H1 (cell line): ENCODE measurements around the gene UFD1. TPM values are rescaled to one million over a fixed set of nuclear protein-coding genes. Genes with fewer than 3 reads are reported as not detected.

Experiments
- ASH2L ChIP-seq: fragments of 200-600, 300-600 bp; sonication (generic); IDR thresholded peaks from one replicate; pipeline ENCODE4 v1.7.1; 2017; ENCODE audit warnings: low read length
- CBX8 ChIP-seq: fragments of 300-800, 300-1000 bp; sonication (generic); IDR thresholded peaks from 2 replicates; pipeline ENCODE4 v1.7.1; 2016; ENCODE audit warnings: low read depth, low read length, borderline replicate concordance
- CREB1 ChIP-seq: IDR thresholded peaks from 2 replicates; pipeline ENCODE4 v1.6.1; 2012; ENCODE audit warnings: inconsistent platforms
- KDM5A ChIP-seq: fragments of 200-600 bp; IDR thresholded peaks from 2 replicates; pipeline ENCODE4 v1.7.1; 2012; ENCODE audit warnings: mild to moderate bottlenecking, low read length, inconsistent platforms, mixed read lengths
- SIX5 ChIP-seq: IDR thresholded peaks from 2 replicates; pipeline ENCODE4 v1.6.1; 2011; ENCODE audit warnings: mild to moderate bottlenecking, low read depth, low read length
- SP4 ChIP-seq: IDR thresholded peaks from 2 replicates; pipeline ENCODE4 v1.6.1; 2012; ENCODE audit warnings: low read length, inconsistent platforms
- polyA plus RNA-seq, 7 experiments: library from polyadenylated mRNA; depleted of rRNA in 3 of 7; stranded (reverse) in 5 of 7; unstranded in 2 of 7; fragments of >200 nt in 5 of 7; fragments of 200-250 nt in 2 of 7; gene quantifications; 1 replicate in 5 of 7; 2 replicates in 1 of 7; 4 replicates in 1 of 7; pipeline versions ENCODE4 v1.2.1 to v1.2.3, GENCODE V29; 2011 to 2013; ENCODE audit warnings: missing spikeins in 2 of 7, mixed read lengths in 2 of 7
- total RNA-seq: library from RNA; stranded (reverse); fragmentation: NEBNext Ultra II Directional; extraction: Animal tissue kit (Norgen Biotek cat#: 25700); gene quantifications from 2 replicates; pipeline ENCODE4 v1.2.1, GENCODE V29; 2021
- TF ChIP-seq, protein P1 (sequence below): fragments of 300-600 bp; sonication (generic); IDR thresholded peaks from 2 replicates; pipeline ENCODE4 v1.7.1; 2012; ENCODE audit warnings: low read length, moderate library complexity, mild to moderate bottlenecking, inconsistent platforms; ENCODE audit not compliant: insufficient replicate concordance

Gene UFD1
- total and polyA plus RNA-seq, 2 of the 8 experiments (the other 6 are each of a cell fraction or from before 2014, with no cell fraction given): 74.6 to 116 TPM

DNA sequence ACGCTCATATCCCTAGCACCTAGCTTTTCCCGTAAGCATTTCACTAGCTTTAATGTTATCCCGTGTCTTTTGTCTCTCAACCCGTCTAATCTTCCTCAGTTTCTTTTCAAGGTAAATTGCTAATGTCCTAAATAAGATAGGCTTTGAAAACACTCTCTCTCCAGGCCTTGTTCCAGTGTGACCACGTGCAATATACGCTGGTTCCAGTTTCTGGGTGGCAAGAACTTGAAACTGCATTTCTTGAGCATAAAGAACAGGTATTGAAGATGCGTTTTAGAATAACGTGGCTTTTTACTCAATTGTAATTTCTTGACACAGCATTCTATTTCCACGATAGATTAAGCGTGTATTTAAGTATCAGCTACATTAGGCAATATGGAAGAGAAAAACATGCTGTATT, 1.8 kb upstream of the UFD1 start (continued):
- TF ChIP-seq, protein P1, sequence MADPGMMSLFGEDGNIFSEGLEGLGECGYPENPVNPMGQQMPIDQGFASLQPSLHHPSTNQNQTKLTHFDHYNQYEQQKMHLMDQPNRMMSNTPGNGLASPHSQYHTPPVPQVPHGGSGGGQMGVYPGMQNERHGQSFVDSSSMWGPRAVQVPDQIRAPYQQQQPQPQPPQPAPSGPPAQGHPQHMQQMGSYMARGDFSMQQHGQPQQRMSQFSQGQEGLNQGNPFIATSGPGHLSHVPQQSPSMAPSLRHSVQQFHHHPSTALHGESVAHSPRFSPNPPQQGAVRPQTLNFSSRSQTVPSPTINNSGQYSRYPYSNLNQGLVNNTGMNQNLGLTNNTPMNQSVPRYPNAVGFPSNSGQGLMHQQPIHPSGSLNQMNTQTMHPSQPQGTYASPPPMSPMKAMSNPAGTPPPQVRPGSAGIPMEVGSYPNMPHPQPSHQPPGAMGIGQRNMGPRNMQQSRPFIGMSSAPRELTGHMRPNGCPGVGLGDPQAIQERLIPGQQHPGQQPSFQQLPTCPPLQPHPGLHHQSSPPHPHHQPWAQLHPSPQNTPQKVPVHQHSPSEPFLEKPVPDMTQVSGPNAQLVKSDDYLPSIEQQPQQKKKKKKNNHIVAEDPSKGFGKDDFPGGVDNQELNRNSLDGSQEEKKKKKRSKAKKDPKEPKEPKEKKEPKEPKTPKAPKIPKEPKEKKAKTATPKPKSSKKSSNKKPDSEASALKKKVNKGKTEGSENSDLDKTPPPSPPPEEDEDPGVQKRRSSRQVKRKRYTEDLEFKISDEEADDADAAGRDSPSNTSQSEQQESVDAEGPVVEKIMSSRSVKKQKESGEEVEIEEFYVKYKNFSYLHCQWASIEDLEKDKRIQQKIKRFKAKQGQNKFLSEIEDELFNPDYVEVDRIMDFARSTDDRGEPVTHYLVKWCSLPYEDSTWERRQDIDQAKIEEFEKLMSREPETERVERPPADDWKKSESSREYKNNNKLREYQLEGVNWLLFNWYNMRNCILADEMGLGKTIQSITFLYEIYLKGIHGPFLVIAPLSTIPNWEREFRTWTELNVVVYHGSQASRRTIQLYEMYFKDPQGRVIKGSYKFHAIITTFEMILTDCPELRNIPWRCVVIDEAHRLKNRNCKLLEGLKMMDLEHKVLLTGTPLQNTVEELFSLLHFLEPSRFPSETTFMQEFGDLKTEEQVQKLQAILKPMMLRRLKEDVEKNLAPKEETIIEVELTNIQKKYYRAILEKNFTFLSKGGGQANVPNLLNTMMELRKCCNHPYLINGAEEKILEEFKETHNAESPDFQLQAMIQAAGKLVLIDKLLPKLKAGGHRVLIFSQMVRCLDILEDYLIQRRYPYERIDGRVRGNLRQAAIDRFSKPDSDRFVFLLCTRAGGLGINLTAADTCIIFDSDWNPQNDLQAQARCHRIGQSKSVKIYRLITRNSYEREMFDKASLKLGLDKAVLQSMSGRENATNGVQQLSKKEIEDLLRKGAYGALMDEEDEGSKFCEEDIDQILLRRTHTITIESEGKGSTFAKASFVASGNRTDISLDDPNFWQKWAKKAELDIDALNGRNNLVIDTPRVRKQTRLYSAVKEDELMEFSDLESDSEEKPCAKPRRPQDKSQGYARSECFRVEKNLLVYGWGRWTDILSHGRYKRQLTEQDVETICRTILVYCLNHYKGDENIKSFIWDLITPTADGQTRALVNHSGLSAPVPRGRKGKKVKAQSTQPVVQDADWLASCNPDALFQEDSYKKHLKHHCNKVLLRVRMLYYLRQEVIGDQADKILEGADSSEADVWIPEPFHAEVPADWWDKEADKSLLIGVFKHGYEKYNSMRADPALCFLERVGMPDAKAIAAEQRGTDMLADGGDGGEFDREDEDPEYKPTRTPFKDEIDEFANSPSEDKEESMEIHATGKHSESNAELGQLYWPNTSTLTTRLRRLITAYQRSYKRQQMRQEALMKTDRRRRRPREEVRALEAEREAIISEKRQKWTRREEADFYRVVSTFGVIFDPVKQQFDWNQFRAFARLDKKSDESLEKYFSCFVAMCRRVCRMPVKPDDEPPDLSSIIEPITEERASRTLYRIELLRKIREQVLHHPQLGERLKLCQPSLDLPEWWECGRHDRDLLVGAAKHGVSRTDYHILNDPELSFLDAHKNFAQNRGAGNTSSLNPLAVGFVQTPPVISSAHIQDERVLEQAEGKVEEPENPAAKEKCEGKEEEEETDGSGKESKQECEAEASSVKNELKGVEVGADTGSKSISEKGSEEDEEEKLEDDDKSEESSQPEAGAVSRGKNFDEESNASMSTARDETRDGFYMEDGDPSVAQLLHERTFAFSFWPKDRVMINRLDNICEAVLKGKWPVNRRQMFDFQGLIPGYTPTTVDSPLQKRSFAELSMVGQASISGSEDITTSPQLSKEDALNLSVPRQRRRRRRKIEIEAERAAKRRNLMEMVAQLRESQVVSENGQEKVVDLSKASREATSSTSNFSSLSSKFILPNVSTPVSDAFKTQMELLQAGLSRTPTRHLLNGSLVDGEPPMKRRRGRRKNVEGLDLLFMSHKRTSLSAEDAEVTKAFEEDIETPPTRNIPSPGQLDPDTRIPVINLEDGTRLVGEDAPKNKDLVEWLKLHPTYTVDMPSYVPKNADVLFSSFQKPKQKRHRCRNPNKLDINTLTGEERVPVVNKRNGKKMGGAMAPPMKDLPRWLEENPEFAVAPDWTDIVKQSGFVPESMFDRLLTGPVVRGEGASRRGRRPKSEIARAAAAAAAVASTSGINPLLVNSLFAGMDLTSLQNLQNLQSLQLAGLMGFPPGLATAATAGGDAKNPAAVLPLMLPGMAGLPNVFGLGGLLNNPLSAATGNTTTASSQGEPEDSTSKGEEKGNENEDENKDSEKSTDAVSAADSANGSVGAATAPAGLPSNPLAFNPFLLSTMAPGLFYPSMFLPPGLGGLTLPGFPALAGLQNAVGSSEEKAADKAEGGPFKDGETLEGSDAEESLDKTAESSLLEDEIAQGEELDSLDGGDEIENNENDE: no peak
- TF ChIP-seq CREB1: no peak
- TF ChIP-seq SP4: no peak
- no peak for TF ChIP-seq SIX5
- no peak for TF ChIP-seq KDM5A
- TF ChIP-seq CBX8: no peak
- TF ChIP-seq ASH2L: no peak
- TF ChIP-seq, all 59 proteins: peak for 0
